ENCODE measurements around the gene MSH5.

Gene MSH5

DNA sequence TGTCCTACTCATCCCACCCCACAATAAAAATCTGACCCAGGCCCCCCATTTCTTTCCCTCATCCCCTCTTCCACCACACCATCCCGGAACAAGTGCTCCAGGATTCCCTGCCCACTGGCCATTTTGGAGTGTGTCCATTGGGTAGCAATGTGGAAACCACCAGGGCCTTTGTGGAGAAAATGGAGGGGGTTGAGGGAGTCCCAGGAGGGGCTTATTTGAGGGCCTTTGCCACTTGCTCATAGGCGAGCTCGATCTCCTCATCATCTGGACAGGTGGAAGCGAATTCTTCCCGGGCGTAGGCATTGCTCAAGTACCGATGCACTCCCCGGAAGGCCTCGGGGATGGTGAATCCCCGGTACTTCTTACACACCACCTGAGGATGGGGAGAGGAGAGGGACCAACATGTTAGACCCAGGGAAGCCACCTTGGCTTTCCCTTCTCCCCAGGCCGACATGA lies 9.1 kb upstream of the MSH5 start:
- no peak for DNase-seq

- DNase-seq: no peak
These were observed 7.8 kb upstream of the MSH5 start for GRCh38 chr6:31732029-31732428.

GRCh38 chr6:31733734-31734133 lies 6.1 kb upstream of the MSH5 start:
- DNase-seq: no peak

GRCh38 chr6:31734247-31734820 lies 5.5 kb upstream of the MSH5 start:
- no peak for DNase-seq

DNA sequence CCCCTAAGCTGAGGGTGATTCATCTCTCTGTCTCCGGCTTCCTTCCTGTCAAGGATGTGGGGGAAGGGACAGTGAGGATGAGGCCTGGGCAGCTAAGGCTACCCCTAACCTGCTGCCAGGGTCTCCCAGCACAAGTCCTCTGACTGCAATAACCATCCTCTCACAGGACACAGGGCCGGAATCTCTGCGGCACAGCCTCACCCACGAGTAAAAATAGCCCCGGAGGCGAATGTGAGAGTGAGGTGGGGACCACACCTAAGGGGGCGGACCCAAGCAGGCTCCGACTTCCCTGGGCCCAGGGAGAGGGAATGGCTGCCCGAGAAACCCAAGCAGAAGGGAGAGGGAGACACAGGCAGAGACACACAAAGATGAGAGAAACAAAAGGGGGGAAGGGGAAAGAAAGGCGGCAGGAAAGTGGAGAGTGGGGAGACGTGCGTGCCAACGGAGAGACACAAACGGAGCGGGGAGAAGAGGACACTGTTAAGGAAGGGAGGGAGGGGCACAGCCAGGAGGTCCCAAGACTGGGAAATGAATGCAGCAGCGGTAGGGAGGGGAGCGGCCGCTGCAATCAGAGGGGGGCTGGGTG lies 4.9 kb upstream of the MSH5 start:
- DNase-seq: peak; percentile 69

GRCh38 chr6:31736021-31736767 lies 3.6 kb upstream of the MSH5 start, which contains the start of gene CLIC1:
Gene CLIC1 (minus strand): TSS chr6:31736530. CDS start chr6:31736300, 230 bp downstream.
- DNase-seq: peak; percentile 85

GRCh38 chr6:31736768-31737314 lies 3.0 kb upstream of the MSH5 start:
- no peak for DNase-seq

- no peak for DNase-seq
These were observed 2.4 kb upstream of the MSH5 start for GRCh38 chr6:31737315-31737990.

GRCh38 chr6:31737991-31738979 lies 1.5 kb upstream of the MSH5 start:
- peak; percentile 74 for DNase-seq

GRCh38 chr6:31740397-31741223 lies 805 bp downstream of the MSH5 start:
- DNase-seq: no peak

DNA sequence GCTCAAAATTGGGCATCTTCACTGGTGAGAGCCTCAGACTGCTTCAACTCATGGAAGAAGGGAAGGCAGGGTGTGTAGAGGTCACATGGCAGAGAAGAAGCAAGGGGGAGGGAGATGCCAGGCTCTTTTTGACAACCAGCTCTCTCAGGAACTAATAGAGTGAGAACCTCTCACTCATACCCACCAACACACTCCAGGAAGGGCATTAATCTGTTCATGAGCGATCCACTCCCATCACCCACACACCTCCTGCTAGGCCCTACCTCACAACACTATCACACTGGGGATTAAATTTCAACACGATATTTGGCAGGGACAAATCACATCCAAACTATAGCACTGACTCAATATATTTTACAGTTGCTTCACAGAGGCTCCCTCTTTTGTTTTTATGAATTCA lies 2.0 kb downstream of the MSH5 start:
- no peak for DNase-seq

GRCh38 chr6:31742894-31743293 lies 3.1 kb downstream of the MSH5 start:
- no peak for DNase-seq

GRCh38 chr6:31744422-31744821 lies 4.6 kb downstream of the MSH5 start:
- no peak for DNase-seq

- no peak for DNase-seq
These were observed 9.7 kb downstream of the MSH5 start for GRCh38 chr6:31749301-31750036.

DNA sequence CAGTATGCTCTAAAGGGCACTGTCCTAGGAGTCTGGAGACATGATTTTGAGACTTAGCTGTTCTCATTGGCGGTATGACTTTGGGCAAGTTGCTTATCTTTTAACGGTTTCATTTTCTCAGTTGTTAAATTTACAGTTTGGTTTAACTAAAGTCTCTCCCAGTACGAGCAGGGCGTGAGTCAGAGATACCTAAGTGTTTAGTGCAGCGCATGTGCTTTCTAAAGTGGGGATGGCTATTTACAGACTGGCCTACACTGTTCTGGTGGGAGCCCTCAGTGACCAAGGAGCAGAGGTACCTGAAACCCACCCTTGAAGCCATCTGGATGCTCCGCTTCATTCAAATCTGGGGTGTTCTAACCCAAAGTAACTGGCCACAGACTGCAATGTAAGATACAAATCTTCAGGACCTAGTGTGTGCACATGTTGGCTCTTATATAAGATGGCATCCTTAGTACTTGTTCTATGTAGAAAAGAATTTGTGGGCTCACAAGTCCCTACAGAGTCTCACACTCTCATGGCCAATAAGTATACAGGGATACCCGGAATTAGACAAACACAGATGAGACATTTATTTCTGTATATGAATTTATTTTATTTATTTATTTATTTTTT lies 10.7 kb downstream of the MSH5 start:
- no peak for DNase-seq

DNA sequence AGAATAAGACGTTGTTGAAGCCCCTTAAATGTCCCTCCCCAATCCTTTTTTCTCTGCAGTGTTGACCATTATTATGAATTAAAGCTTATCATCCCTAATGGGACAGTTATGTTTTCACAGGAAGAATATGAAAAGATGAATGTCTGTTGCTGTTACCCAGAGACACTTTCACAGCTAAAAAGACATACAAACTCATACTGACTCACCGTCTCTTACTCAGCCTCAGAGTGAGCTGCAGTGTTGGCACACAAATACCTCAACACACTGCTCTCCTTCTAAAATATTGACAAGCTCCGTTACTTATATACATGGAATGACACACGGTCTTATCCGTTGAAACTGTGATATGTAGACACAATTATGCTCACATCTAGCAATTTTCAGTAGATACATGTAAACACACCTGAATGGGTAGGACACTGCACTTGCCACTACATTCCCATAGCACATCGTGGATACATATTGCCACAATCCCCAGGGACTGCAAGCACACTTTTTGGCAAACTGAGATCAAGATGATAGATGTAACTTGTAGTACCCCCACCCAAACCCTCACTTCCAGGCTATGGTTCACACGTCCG lies 13.0 kb downstream of the MSH5 start:
- DNase-seq: no peak

DNA sequence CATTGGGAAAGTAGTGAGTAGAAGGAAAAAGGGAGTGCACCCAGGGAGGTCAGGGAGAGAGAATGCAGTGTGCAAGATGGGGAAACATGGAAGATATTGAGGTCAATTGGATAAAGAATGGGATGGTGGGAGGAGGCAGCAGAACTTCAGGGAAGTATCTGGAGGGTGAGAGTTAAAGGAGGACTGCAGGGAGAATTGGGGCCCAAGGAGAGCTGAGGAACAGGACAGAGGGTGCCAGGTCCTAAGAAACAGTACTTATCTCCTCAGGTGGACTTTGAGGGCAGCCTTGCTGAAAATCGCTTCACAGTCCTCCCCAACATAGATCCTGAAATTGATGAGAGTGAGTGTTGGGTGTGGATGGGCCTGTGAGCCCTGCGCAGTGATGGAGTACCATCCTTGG lies 18.5 kb downstream of the MSH5 start:
- DNase-seq: no peak

DNA sequence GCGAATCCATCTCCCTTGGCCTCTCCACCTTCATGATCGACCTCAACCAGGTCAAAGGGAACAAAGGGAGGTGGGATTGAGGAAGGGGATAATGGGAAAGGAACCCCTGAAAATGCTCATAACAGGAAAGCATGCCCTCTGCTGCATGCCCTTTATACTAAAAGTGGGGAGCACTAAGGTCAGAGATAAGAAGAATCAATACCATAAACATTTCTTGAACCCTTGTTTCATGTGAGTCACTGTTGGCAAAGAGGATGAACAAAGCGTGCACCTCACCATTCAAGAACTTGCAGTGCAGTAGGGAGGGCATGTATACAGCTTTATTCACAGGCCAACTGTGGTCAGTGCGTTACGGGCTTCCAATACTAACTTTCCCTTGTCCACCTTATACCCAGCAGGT lies 21.0 kb downstream of the MSH5 start:
- DNase-seq: no peak

- no peak for DNase-seq
These were observed 21.5 kb downstream of the MSH5 start for GRCh38 chr6:31761343-31761742.

- no peak for DNase-seq
These were observed 22.6 kb downstream of the MSH5 start, which contains the start of gene SAPCD1 for GRCh38 chr6:31762356-31762755. Gene SAPCD1 (plus strand): TSS chr6:31762656. CDS start chr6:31763055, 399 bp downstream.

All from CD4-positive, alpha-beta T cell treated with Interleukin-17A for 4 hours (primary cell).